GM12873 (cell line): ENCODE measurements around the gene ACSM3.

ENCODE experiments used
- TF ChIP-seq, protein P1 (sequence below): IDR thresholded peaks from 2 replicates; pipeline ENCODE4 v1.5.1; 2012; ENCODE audit warnings: low read depth, mild to moderate bottlenecking, moderate library complexity, low read length, control low read depth; ENCODE audit not compliant: insufficient read depth; ENCODE audit errors: missing control alignments

ACSM3 gene

GRCh38 chr16:20763461-20764232 lies at the start of gene ACSM3:
TSS of gene ACSM3 (plus strand) at chr16:20764014. CDS start at chr16:20770035, 6,021 bp downstream.
- TF ChIP-seq, protein P1, sequence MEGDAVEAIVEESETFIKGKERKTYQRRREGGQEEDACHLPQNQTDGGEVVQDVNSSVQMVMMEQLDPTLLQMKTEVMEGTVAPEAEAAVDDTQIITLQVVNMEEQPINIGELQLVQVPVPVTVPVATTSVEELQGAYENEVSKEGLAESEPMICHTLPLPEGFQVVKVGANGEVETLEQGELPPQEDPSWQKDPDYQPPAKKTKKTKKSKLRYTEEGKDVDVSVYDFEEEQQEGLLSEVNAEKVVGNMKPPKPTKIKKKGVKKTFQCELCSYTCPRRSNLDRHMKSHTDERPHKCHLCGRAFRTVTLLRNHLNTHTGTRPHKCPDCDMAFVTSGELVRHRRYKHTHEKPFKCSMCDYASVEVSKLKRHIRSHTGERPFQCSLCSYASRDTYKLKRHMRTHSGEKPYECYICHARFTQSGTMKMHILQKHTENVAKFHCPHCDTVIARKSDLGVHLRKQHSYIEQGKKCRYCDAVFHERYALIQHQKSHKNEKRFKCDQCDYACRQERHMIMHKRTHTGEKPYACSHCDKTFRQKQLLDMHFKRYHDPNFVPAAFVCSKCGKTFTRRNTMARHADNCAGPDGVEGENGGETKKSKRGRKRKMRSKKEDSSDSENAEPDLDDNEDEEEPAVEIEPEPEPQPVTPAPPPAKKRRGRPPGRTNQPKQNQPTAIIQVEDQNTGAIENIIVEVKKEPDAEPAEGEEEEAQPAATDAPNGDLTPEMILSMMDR = no peak

- TF ChIP-seq, protein P1 = no peak
Measured at GRCh38 chr16:20720251-20720650, 43.6 kb upstream of the ACSM3 start.

GRCh38 chr16:20726661-20727060 lies 37.2 kb upstream of the ACSM3 start:
- TF ChIP-seq, protein P1 = no peak

DNA sequence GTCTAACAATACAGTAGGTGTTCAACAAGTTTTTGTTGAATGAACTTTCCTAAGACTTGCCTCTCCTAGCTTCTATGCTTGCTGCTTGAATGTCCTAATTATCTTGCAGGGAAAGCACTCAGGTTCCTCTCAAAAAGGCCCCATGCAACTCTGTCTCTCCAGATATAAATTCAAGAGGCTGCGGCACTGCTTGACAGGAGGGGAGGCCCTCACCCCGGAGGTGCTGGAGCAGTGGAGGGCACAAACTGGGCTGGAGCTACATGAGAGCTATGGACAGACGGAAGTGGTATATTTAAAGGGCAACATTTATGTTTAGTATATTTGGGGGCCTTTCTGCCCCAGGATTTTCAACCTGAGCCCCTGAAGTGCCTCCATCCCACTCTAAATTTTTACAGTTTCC lies 36.6 kb upstream of the ACSM3 start:
- TF ChIP-seq, protein P1 = no peak

GRCh38 chr16:20729141-20729540 lies 34.7 kb upstream of the ACSM3 start:
- TF ChIP-seq, protein P1 = no peak

- TF ChIP-seq, protein P1 = no peak
Measured at GRCh38 chr16:20734056-20734455, 29.8 kb upstream of the ACSM3 start.

DNA sequence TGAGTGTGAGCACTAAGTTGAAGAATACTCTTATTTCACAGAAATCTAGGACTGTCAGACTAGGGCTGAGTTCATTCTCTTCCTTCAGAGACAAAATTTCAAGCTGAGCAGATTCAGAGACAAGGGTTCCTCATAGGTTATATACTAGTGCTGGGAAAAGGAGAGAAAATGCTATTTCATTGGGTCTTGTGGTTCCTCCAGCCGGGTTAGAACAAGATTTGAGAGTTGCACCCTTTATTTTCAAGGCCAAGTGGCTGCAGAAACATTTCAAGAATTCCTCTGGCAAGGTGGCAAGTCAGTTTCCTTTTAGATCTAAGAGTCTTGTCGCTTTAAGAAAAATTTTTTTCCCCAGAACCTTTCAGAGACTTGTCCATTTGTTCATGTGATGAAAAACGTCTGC lies 29.0 kb upstream of the ACSM3 start:
- TF ChIP-seq, protein P1 = no peak
